ENCODE measurements around the gene TCHHL1. TPM values are rescaled to one million over a fixed set of nuclear protein-coding genes. Genes with fewer than 3 reads are reported as not detected.
A peak's percentile ranks its signal among the peaks of the same experiment; 100 is the strongest.

TCHHL1 gene
- total RNA-seq, 4 donors from 2014 or later: 1.7 to 4.4 (median 3.3) TPM; not detected in 1

- Histone ChIP-seq H3K27me3 (peaks cover 94% of the 10 kb centered on the region), H3K36me3 (no peaks in the 10 kb centered on the region), H3K4me3 (peak overlapping the region; percentile 52), H3K4me1 (peaks cover 47% of the 10 kb centered on the region), H3K27ac (no peak overlapping the region), H3K9me3 (no peaks in the 10 kb centered on the region)
- 11% methylated on average over 67 of the region's 67 CpGs for WGBS
- DNase-seq (ENCODE audit: low spot score in 2 of 2): no peak
- TF ChIP-seq POLR2AphosphoS5 (IDR thresholded peaks at IDR 0.05): no peak
- no peak for TF ChIP-seq EP300 (IDR thresholded peaks at IDR 0.05)
- TF ChIP-seq CTCF (IDR thresholded peaks at IDR 0.05): no peak
- TF ChIP-seq POLR2A (IDR thresholded peaks at IDR 0.05): no peak
These were observed 19.4 kb upstream of the TCHHL1 start for GRCh38 chr1:152107984-152108881.

- no peak for DNase-seq (ENCODE audit: low spot score in 2 of 2)
- H3K9me3 ChIP-seq: no peaks in the 10 kb centered on the region
- H3K4me1 ChIP-seq: peaks cover 41% of the 10 kb centered on the region
- TF ChIP-seq CTCF (IDR thresholded peaks at IDR 0.05) (no peak), POLR2AphosphoS5 (IDR thresholded peaks at IDR 0.05) (no peak), EP300 (IDR thresholded peaks at IDR 0.05) (no peak), POLR2A (IDR thresholded peaks at IDR 0.05) (no peak)
- peak overlapping the region; percentile 52 for H3K4me3 ChIP-seq
- H3K27ac ChIP-seq: no peak overlapping the region
- H3K27me3 ChIP-seq: peaks cover 89% of the 10 kb centered on the region
- no peaks in the 10 kb centered on the region for H3K36me3 ChIP-seq
- WGBS: 28% methylated on average over 41 of the region's 41 CpGs
These were observed 18.4 kb upstream of the TCHHL1 start for GRCh38 chr1:152107031-152107983.

GRCh38 chr1:152104854-152105253 is 16.0 kb upstream of the TCHHL1 start:
- no peak for TF ChIP-seq POLR2A (IDR thresholded peaks at IDR 0.05)
- no peak for TF ChIP-seq CTCF (IDR thresholded peaks at IDR 0.05)
- no peak for TF ChIP-seq POLR2AphosphoS5 (IDR thresholded peaks at IDR 0.05)
- TF ChIP-seq EP300 (IDR thresholded peaks at IDR 0.05): no peak
- 22% methylated on average over 2 of the region's 2 CpGs for WGBS
- H3K36me3 ChIP-seq: no peaks in the 10 kb centered on the region
- peaks cover 90% of the 10 kb centered on the region for H3K27me3 ChIP-seq
- H3K27ac ChIP-seq: no peak overlapping the region
- H3K4me3 ChIP-seq: no peak overlapping the region
- no peak for DNase-seq (ENCODE audit: low spot score in 2 of 2)
- H3K4me1 ChIP-seq: peaks cover 16% of the 10 kb centered on the region
- H3K9me3 ChIP-seq: no peaks in the 10 kb centered on the region

GRCh38 chr1:152096931-152097330 is 8.1 kb upstream of the TCHHL1 start:
- no peaks in the 10 kb centered on the region for H3K9me3 ChIP-seq
- WGBS: 67% methylated on average over 3 of the region's 3 CpGs
- no peak overlapping the region for H3K27ac ChIP-seq
- H3K4me1 ChIP-seq: no peaks in the 10 kb centered on the region
- DNase-seq (ENCODE audit: low spot score in 2 of 2): no peak
- TF ChIP-seq POLR2A (IDR thresholded peaks at IDR 0.05) (no peak), EP300 (IDR thresholded peaks at IDR 0.05) (no peak), CTCF (IDR thresholded peaks at IDR 0.05) (no peak), POLR2AphosphoS5 (IDR thresholded peaks at IDR 0.05) (no peak)
- H3K4me3 ChIP-seq: no peak overlapping the region
- no peaks in the 10 kb centered on the region for H3K36me3 ChIP-seq
- H3K27me3 ChIP-seq: peaks cover 35% of the 10 kb centered on the region

GRCh38 chr1:152086760-152087159 is 2.1 kb downstream of the TCHHL1 start:
- TF ChIP-seq POLR2AphosphoS5 (IDR thresholded peaks at IDR 0.05) (no peak), EP300 (IDR thresholded peaks at IDR 0.05) (no peak), CTCF (IDR thresholded peaks at IDR 0.05) (no peak), POLR2A (IDR thresholded peaks at IDR 0.05) (no peak)
- peaks cover 17% of the 10 kb centered on the region for H3K27me3 ChIP-seq
- DNase-seq (ENCODE audit: low spot score in 2 of 2): no peak

More at GRCh38 chr1:152086760-152087159, 2.1 kb downstream of the TCHHL1 start:
- Histone ChIP-seq H3K9me3 (no peaks in the 10 kb centered on the region), H3K27ac (no peak overlapping the region), H3K4me1 (no peaks in the 10 kb centered on the region), H3K4me3 (no peak overlapping the region), H3K36me3 (no peaks in the 10 kb centered on the region)
